Measurements from ENCODE around the gene DOCK3. TPM values are rescaled to one million over a fixed set of nuclear protein-coding genes. Genes with fewer than 3 reads are reported as not detected.

The DOCK3 gene
- total RNA-seq, 4 donors from 2014 or later = 5.5 to 10.0 (median 8.7) TPM

DNA sequence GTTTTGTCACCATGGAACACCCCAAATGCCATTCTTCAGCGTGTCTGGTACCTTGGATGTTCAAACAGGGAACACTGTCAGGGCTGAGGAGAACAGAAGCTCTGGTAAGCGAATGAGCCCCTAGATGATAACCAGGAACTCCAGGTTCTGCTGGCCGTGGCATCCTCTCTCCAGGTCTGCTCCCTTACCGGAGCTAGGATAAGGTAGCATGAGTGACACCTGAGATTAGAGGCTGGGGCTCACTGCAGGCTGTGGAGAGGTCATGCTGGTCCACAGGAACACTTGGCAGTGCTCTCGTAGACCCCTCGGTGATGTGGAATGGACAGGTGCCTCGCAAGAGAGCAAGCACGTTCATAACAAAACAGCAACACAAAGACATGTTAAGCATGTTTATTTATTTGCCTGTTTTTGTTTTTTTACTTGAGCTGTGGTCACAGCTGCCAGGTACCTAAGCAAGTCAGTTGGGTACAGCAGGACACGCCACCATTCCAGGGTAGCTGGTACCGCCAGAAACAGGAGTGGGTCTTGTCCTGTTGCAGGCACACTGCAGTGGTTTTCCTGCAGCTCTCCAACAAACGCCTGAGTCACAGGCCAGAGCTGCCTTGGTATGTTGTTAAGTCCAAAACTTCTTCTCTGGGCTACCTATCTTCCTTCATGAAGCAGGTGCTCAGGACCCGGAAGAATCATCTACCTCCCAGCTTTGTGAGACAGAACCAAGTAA, 720.9 kb downstream of the DOCK3 start:
- Histone ChIP-seq H3K9me3 (no peaks in the 10 kb centered on the region), H3K4me1 (peaks cover 0 to 66% (median 26%) of the 10 kb centered on the region in 3 donors), H3K27ac (no peak overlapping the region), H3K4me3 (no peak overlapping the region), H3K36me3 (peaks cover 0 to 87% of the 10 kb centered on the region in 2 donors), H3K27me3 (no peaks in the 10 kb centered on the region)
- WGBS, 2 donors (ENCODE audit: low coverage in 1 of 2) = 54 to 71% methylated on average over 5 to 7 of the region's 12 CpGs
- no peak for ATAC-seq
- TF ChIP-seq EP300 (IDR thresholded peaks at IDR 0.05) = no peak

DNA sequence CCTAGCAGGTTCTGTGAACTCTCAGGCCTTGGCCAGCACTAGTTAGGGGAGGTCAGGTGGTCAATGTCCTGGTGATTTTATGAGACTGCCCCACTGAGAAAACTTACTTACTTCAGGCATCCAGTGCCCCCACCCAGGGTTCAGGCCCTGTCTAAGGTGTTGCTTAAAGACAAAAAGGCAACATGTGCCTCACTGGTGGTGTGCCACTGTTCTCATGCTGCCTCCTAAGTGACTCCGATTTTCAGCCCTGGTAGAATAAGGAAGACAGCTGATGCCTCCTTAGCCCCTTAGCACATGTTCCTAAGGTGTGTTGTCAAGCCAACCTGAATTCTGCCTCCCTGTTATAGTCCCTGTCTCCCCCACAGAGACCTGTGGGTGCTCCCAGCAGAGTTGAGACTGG, 721.7 kb downstream of the DOCK3 start:
- peaks cover 0 to 94% of the 10 kb centered on the region in 2 donors for H3K36me3 ChIP-seq

DNA sequence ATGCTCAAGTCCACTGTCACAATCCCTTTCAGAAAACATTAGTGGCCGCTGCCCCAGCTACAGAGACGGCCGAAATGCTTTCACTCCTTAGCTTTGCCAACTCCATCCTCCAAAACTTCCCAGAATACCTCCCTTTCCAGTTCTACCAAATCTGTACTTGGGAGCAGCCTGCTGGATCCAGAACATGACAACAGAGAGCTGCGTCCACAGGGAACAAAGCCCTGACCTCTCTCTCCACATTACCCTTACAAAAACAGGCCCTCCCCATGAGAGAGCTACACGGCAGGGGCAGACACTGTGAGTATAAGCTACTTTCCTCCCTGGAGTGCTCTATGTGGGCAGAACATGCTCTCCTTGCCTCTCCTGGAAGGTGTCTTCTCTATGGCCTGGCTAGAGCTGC, 722.7 kb downstream of the DOCK3 start:
- Histone ChIP-seq H3K4me1 (peaks cover 0 to 56% (median 22%) of the 10 kb centered on the region in 3 donors), H3K9me3 (no peaks in the 10 kb centered on the region), H3K4me3 (no peak overlapping the region), H3K36me3 (peaks cover 0 to 100% of the 10 kb centered on the region in 2 donors), H3K27me3 (no peaks in the 10 kb centered on the region), H3K27ac (peak overlapping the region in 1 of 4 donors; percentile 30)
- 12 to 50% methylated on average over 2 to 3 of the region's 5 CpGs for WGBS, 2 donors (ENCODE audit: low coverage in 1 of 2)
- TF ChIP-seq, protein P1, sequence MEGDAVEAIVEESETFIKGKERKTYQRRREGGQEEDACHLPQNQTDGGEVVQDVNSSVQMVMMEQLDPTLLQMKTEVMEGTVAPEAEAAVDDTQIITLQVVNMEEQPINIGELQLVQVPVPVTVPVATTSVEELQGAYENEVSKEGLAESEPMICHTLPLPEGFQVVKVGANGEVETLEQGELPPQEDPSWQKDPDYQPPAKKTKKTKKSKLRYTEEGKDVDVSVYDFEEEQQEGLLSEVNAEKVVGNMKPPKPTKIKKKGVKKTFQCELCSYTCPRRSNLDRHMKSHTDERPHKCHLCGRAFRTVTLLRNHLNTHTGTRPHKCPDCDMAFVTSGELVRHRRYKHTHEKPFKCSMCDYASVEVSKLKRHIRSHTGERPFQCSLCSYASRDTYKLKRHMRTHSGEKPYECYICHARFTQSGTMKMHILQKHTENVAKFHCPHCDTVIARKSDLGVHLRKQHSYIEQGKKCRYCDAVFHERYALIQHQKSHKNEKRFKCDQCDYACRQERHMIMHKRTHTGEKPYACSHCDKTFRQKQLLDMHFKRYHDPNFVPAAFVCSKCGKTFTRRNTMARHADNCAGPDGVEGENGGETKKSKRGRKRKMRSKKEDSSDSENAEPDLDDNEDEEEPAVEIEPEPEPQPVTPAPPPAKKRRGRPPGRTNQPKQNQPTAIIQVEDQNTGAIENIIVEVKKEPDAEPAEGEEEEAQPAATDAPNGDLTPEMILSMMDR (IDR thresholded peaks at IDR 0.05) = no peak
- TF ChIP-seq POLR2A (IDR thresholded peaks at IDR 0.05) (no peak), POLR2AphosphoS5 (IDR thresholded peaks at IDR 0.05) (no peak)
- no peak for ATAC-seq

More for the DNA sequence above, 721.7 kb downstream of the DOCK3 start:
- Histone ChIP-seq H3K9me3 (no peaks in the 10 kb centered on the region), H3K27me3 (no peaks in the 10 kb centered on the region), H3K27ac (peak overlapping the region in 1 of 4 donors; percentile 30), H3K4me1 (peaks cover 0 to 64% (median 24%) of the 10 kb centered on the region in 3 donors), H3K4me3 (no peak overlapping the region)
- TF ChIP-seq POLR2AphosphoS5 (IDR thresholded peaks at IDR 0.05) (no peak), POLR2A (IDR thresholded peaks at IDR 0.05) (no peak), EP300 (IDR thresholded peaks at IDR 0.05) (no peak)
- TF ChIP-seq, protein P1 (IDR thresholded peaks at IDR 0.05) = no peak
- no peak for ATAC-seq
- WGBS, 2 donors (ENCODE audit: low coverage in 1 of 2) = 83% methylated on average over 1 of the region's 1 CpG; no CpG with 5 or more reads in 1 of the 2 donors

DNA sequence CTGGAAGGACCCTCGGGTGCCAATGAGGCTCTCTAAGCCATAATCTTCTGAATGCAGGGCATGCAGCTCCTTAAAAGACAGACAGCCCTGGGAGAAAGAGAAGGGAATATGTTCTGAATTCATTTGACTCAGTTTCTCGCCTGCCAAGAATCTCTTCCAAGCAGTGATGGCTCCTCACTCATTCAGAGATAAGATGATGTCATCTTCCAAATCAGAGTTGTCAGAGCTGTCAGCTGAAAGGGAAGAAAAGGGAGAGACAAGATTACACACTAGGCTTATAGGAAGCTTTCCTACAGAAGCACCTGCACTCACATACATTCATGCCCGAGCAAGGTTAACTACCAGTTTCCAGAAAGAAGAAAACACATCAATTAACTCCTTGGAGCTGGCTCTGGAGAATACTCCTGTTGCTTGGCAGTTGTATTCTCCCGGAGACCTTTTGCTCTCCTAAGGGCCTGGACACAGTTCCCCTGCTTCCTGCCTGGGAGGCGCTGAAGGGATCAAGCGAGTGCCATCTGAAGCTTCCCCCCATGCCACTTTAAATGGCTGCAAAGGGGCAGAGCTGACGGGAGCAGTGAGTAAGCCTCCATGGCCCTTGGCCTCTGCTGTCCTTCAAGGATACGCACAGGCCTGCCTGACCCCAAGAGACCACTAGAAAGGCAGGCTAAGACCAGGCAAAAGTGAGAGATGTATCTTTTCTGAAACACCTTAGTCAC, 724.0 kb downstream of the DOCK3 start:
- H3K36me3 ChIP-seq = peaks cover 0 to 97% of the 10 kb centered on the region in 2 donors
- 53 to 70% methylated on average over 4 to 6 of the region's 8 CpGs for WGBS, 2 donors (ENCODE audit: low coverage in 1 of 2)

DNA sequence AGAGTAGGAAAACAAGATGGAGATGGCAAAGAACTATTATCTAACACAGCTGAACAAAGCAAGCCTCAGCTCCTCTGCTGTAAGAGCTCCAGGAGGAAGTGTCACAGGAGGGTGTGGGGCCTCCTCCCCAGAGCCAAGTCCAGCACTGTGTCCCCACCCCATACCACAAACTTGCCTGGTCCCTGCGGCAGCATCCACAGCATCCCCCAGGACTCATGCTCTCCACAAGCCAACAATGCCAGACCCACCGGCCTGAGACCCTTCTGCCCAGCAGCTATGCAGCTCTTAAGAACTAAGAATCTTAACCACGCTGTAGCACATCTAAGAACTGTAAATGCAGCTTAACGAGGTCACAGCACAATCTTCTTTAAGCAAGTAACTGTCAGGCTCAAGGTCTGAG, 725.4 kb downstream of the DOCK3 start:
- H3K36me3 ChIP-seq = peaks cover 0 to 91% of the 10 kb centered on the region in 2 donors
- H3K27ac ChIP-seq = no peak overlapping the region
- peaks cover 0 to 29% (median 4%) of the 10 kb centered on the region in 3 donors for H3K4me1 ChIP-seq
- 90 to 94% methylated on average over 2 to 4 of the region's 4 CpGs for WGBS, 2 donors (ENCODE audit: low coverage in 1 of 2)
- H3K9me3 ChIP-seq = no peaks in the 10 kb centered on the region
- peak; percentile 24 for ATAC-seq
- H3K4me3 ChIP-seq = no peak overlapping the region
- H3K27me3 ChIP-seq = no peaks in the 10 kb centered on the region
- TF ChIP-seq POLR2A (IDR thresholded peaks at IDR 0.05) = no peak
- TF ChIP-seq POLR2AphosphoS5 (IDR thresholded peaks at IDR 0.05) = no peak
- TF ChIP-seq, protein P1 (IDR thresholded peaks at IDR 0.05) = no peak
- TF ChIP-seq EP300 (IDR thresholded peaks at IDR 0.05) = no peak

More for the DNA sequence above, 724.0 kb downstream of the DOCK3 start:
- no peak overlapping the region for H3K27ac ChIP-seq
- TF ChIP-seq, protein P1 (IDR thresholded peaks at IDR 0.05) = no peak
- no peak for TF ChIP-seq EP300 (IDR thresholded peaks at IDR 0.05)
- no peak for TF ChIP-seq POLR2AphosphoS5 (IDR thresholded peaks at IDR 0.05)
- TF ChIP-seq POLR2A (IDR thresholded peaks at IDR 0.05) = no peak
- H3K27me3 ChIP-seq = no peaks in the 10 kb centered on the region
- ATAC-seq = no peak
- H3K9me3 ChIP-seq = no peaks in the 10 kb centered on the region
- peaks cover 0 to 43% (median 8%) of the 10 kb centered on the region in 3 donors for H3K4me1 ChIP-seq
- no peak overlapping the region for H3K4me3 ChIP-seq

All from gastroesophageal sphincter (tissue), 4 donors.